Measurements from ENCODE around the gene ATF7. TPM values are rescaled to one million over a fixed set of nuclear protein-coding genes. Genes with fewer than 3 reads are reported as not detected.

The ATF7 gene
- total and polyA plus RNA-seq, 2 of the 13 experiments (the other 11 are each of a cell fraction or from before 2014, with no cell fraction given), result 9.6 to 16.2 TPM

- TF ChIP-seq ZNF768 (CRISPR knock-in tag; IDR thresholded peaks at IDR 0.05), result peak; percentile 37; the same call in 1 of the 2 replicates
- TF ChIP-seq HNRNPK (IDR thresholded peaks at IDR 0.05; ENCODE audit: low read depth, low read length, poor library complexity, severe bottlenecking), result peak; percentile 43
- TF ChIP-seq TRIM24 (CRISPR knock-in tag; IDR thresholded peaks at IDR 0.05), result no peak
- TF ChIP-seq FIP1L1 (IDR thresholded peaks at IDR 0.05; ENCODE audit: borderline replicate concordance, insufficient read depth, low read depth, low read length), result 0 out of 2 replicates have a peak, but pooled peaks have one; percentile 46
- peak; percentile 46; the same call in 1 of the 2 replicates for TF ChIP-seq RAD21 (CRISPR knock-in tag; IDR thresholded peaks at IDR 0.05)
- TF ChIP-seq, protein P1, sequence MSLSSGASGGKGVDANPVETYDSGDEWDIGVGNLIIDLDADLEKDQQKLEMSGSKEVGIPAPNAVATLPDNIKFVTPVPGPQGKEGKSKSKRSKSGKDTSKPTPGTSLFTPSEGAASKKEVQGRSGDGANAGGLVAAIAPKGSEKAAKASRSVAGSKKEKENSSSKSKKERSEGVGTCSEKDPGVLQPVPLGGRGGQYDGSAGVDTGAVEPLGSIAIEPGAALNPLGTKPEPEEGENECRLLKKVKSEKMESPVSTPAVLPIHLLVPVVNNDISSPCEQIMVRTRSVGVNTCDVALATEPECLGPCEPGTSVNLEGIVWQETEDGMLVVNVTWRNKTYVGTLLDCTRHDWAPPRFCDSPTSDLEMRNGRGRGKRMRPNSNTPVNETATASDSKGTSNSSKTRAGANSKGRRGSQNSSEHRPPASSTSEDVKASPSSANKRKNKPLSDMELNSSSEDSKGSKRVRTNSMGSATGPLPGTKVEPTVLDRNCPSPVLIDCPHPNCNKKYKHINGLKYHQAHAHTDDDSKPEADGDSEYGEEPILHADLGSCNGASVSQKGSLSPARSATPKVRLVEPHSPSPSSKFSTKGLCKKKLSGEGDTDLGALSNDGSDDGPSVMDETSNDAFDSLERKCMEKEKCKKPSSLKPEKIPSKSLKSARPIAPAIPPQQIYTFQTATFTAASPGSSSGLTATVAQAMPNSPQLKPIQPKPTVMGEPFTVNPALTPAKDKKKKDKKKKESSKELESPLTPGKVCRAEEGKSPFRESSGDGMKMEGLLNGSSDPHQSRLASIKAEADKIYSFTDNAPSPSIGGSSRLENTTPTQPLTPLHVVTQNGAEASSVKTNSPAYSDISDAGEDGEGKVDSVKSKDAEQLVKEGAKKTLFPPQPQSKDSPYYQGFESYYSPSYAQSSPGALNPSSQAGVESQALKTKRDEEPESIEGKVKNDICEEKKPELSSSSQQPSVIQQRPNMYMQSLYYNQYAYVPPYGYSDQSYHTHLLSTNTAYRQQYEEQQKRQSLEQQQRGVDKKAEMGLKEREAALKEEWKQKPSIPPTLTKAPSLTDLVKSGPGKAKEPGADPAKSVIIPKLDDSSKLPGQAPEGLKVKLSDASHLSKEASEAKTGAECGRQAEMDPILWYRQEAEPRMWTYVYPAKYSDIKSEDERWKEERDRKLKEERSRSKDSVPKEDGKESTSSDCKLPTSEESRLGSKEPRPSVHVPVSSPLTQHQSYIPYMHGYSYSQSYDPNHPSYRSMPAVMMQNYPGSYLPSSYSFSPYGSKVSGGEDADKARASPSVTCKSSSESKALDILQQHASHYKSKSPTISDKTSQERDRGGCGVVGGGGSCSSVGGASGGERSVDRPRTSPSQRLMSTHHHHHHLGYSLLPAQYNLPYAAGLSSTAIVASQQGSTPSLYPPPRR (CRISPR knock-in tag; IDR thresholded peaks at IDR 0.05; ENCODE audit: borderline replicate concordance), result peak; percentile 17; the same call in 1 of the 2 replicates
- TF ChIP-seq RFX1 (IDR thresholded peaks at IDR 0.05), result no peak
- TF ChIP-seq SOX13 (IDR thresholded peaks at IDR 0.05), result no peak
- 0 out of 4 replicates have a peak, but pooled peaks of 1 of the 2 experiments have one; percentile 25 for TF ChIP-seq SOX13 (CRISPR knock-in tag; conservative IDR thresholded peaks at IDR 0.05 in 1 of 2, IDR thresholded peaks at IDR 0.05 in 1 of 2)
- TF ChIP-seq PCBP2 (optimal IDR thresholded peaks at IDR 0.05; ENCODE audit: low read depth, low read length, poor library complexity, severe bottlenecking), result no peak
- no peak for TF ChIP-seq RBAK (CRISPR knock-in tag; IDR thresholded peaks at IDR 0.05)
- peak; percentile 19; the same call in 1 of the 2 replicates for TF ChIP-seq ZFX (CRISPR knock-in tag; IDR thresholded peaks at IDR 0.05; ENCODE audit: low read depth)
- TF ChIP-seq POLR2A (IDR thresholded peaks at IDR 0.05; ENCODE audit: insufficient read depth in 1 of 2, low read depth in 2 of 2, low read length in 2 of 2), result peak in 1 of 2 experiments; percentile 53; a peak in 1 of 4 replicates
- TF ChIP-seq PATZ1 (CRISPR knock-in tag; IDR thresholded peaks at IDR 0.05), result peak; percentile 60; the same call in 1 of the 2 replicates
- TF ChIP-seq ZKSCAN8 (CRISPR knock-in tag; IDR thresholded peaks at IDR 0.05; ENCODE audit: borderline replicate concordance), result no peak
- TF ChIP-seq ZFP36L1 (CRISPR knock-in tag; IDR thresholded peaks at IDR 0.05), result no peak
- TF ChIP-seq ARNT2 (CRISPR knock-in tag; IDR thresholded peaks at IDR 0.05; ENCODE audit: low read depth), result 0 out of 2 replicates have a peak, but pooled peaks have one; percentile 45
- TF ChIP-seq, protein P2, sequence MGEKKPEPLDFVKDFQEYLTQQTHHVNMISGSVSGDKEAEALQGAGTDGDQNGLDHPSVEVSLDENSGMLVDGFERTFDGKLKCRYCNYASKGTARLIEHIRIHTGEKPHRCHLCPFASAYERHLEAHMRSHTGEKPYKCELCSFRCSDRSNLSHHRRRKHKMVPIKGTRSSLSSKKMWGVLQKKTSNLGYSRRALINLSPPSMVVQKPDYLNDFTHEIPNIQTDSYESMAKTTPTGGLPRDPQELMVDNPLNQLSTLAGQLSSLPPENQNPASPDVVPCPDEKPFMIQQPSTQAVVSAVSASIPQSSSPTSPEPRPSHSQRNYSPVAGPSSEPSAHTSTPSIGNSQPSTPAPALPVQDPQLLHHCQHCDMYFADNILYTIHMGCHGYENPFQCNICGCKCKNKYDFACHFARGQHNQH (CRISPR knock-in tag; IDR thresholded peaks at IDR 0.05), result 0 out of 2 replicates have a peak, but pooled peaks have one; percentile 5
- TF ChIP-seq NCOA1 (CRISPR knock-in tag; IDR thresholded peaks at IDR 0.05), result 0 out of 2 replicates have a peak, but pooled peaks have one; percentile 32
- TF ChIP-seq ERF (CRISPR knock-in tag; IDR thresholded peaks at IDR 0.05), result no peak
- 0 out of 2 replicates have a peak, but pooled peaks have one; percentile 17 for TF ChIP-seq MXD3 (CRISPR knock-in tag; IDR thresholded peaks at IDR 0.05)
- TF ChIP-seq AGO2 (optimal IDR thresholded peaks at IDR 0.05; ENCODE audit: low read depth, low read length), result peak; percentile 100
Observed at GRCh38 chr12:53482626-53483168, 143.5 kb downstream of the ATF7 start (continued).

All from HepG2 (cell line).